ENCODE measurements around the gene YAF2.
"Not testable (repeated sequence)": the region's sequence is repeated elsewhere in the genome, so short reads cannot be mapped to it uniquely, and the experiment has no call there.

Gene YAF2

GRCh38 chr12:42192686-42193085 is 45.4 kb downstream of the YAF2 start:
- DNase-seq = no peak

- no peak for DNase-seq
Observed at GRCh38 chr12:42192258-42192657, 45.8 kb downstream of the YAF2 start.

GRCh38 chr12:42190376-42190775 is 47.7 kb downstream of the YAF2 start:
- DNase-seq = no peak

DNA sequence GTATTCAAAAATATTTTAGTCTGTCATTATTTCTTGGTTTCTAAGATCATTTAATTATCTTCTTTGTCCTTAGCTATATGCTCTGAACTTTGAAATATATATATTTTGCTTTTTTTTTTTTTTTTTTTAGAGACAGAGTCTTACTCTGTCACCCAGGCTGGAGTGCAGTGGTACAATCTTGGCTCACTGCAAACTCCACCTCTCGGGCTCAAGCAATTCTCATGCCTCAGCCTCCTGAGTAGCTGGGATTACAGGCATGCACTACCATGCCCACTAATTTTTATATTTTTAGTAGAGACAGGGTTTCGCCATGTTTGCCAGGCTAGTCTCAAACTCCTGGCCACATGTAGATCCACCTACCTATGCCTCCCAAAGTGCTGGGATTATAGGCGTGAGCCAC is 49.8 kb downstream of the YAF2 start:
- not testable (repeated sequence) for DNase-seq

DNA sequence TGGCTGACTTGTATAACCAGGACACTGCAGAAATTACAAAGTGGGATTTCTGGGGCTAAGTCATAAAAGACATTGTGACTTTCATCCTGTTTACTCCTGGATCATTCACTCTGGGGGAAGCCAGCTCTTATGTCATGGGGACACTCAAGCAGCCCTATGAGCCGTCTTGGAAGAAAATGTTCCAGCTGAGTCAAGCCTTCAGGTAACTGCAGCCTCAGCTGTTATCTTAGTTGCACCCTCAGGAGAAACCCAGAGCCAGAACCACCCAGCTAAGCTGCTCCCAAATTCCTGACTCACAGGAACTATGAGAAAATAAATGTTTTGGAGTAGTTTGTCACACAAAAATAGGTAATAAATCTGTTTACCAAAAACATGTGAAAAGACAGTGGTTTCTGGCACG is 50.2 kb downstream of the YAF2 start:
- DNase-seq = no peak

GRCh38 chr12:42186793-42187192 is 51.3 kb downstream of the YAF2 start:
- DNase-seq = no peak

DNA sequence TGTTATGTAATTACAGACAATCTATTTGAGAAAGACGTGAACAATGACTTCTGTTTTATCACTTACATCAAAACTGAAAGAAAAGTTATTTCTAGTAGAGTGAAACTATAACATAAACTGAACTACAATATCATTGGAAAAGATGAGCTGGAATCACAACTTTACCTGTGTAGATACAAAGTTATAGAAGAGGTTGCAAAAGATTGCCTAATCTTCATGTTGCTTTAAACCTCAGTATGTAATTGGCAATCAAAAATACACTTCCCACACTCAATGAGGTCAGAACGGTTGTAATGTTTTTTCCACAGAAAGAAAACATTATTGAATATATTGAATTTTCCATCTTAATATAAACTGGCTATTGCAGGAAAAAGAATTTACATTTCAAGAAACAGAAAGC is 55.7 kb downstream of the YAF2 start:
- no peak for DNase-seq

DNA sequence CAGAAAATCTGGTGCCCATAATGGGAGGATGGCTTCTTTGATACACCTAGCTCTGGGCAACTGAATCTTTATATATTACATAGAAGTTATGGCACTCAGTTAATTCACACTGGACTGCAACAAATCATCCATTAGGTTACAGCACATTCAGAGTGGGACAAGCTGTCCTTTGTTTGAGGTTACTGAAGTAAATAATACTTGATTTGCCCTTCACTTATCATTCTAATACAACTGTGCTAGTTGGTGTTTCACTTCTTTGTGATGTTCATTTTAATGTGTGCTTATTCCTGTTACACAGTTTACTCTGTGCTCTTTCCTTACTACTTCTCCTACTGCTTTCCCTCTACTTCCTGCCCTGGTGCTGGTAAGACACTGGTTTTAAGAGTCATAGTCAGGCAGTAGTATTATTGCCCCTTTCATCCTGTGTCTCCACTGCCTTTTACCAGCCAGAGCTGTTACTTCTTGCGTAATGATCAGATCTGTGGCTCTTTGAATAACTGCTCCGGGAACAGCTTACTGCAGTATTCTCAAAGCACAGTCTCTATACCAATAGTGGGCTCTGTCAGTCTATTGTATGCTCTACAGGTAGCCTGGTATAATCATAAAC is 57.0 kb downstream of the YAF2 start:
- DNase-seq = peak in 1 of 3 experiments; percentile 44

- DNase-seq = no peak
Observed at GRCh38 chr12:42178101-42178500, 59.9 kb downstream of the YAF2 start.

DNA sequence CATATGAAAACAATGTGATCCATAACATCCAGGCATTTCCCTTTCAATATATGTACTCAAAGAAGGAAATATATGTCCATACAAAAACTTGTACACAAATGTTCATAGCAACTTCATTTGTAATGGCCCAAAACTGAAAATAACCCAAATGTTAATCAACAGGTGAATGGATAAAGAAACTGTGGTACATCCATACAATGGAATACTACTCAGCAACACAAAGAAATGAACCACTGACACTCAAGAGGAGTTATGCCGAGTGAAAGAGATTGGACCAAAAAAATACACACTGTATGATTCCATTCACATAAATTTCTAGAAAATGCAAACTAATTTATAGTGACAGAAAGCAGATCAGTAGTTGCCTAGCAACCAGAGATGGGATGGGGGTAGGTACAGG is 63.1 kb downstream of the YAF2 start:
- no peak for DNase-seq

DNA sequence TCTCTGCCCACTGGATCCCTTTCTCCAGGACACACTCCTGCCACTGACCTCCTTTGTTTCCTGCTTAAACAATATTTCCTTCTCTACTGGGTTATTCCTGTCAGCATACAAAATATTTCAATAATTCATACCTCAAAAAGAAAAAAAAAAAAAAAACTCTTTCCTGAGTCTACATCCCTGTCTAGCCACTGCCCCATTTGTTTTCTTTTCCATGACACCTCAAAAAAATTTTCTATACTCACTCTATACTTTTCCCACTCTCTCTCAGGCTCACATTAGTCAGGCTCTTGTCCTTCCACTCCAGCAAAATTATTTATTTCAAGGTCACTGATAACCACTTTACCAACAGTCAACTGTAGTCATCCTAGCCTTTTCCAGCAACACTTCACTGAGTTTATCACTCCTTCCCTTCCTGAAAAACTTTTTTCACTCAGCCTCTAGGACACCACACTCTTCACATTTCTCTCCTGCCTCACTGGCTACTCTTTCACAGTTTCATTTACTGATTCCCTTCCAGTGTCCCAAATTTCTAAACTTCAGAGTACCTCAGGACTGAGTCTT is 64.0 kb downstream of the YAF2 start:
- no peak for DNase-seq

GRCh38 chr12:42172441-42173210 is 65.4 kb downstream of the YAF2 start:
- no peak for DNase-seq

DNA sequence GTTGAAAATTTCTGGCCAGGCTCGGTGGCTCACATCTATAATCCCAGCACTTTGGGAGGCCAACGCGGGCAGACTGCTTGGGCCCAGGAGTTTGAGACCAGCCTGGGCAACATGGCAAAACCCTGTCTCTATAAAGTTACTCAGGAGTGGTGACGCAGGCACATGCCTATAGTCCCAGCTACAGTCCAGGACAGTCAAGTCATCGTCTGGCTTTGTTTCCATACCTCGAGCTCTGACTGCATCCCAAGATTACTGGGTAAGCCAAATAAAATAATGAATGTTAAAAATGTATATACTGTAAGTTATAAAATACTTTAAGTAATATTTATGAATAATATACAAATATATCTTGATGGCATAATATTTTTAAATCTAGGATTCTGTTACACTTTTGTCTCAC is 70.3 kb downstream of the YAF2 start:
- no peak for DNase-seq

GRCh38 chr12:42166501-42166900 is 71.5 kb downstream of the YAF2 start:
- DNase-seq = no peak

GRCh38 chr12:42163913-42164312 is 74.1 kb downstream of the YAF2 start:
- no peak for DNase-seq

- DNase-seq = no peak
Observed at GRCh38 chr12:42162965-42163364, 75.1 kb downstream of the YAF2 start.

GRCh38 chr12:42162193-42162592 is 75.9 kb downstream of the YAF2 start:
- no peak for DNase-seq

DNA sequence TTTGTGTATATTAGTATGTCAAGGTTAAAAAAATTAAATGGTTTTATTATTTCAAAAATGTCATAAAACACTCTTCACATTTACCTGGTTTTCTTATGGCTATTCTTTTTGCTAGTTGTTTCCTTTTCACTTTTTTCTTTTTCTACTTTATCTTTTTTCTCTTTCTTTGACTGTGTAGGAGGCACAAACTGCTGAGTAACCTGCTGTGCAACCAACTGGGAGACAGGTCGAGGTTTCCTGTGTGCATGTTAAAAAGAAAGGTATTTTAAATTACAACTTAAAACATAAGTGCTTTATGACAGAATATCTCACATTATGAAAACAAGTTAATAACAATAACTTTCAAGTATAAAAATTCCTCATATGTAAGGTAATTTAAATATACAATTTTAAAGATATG is 76.5 kb downstream of the YAF2 start:
- no peak for DNase-seq

GRCh38 chr12:42156232-42156631 is 81.8 kb downstream of the YAF2 start:
- no peak for DNase-seq

DNA sequence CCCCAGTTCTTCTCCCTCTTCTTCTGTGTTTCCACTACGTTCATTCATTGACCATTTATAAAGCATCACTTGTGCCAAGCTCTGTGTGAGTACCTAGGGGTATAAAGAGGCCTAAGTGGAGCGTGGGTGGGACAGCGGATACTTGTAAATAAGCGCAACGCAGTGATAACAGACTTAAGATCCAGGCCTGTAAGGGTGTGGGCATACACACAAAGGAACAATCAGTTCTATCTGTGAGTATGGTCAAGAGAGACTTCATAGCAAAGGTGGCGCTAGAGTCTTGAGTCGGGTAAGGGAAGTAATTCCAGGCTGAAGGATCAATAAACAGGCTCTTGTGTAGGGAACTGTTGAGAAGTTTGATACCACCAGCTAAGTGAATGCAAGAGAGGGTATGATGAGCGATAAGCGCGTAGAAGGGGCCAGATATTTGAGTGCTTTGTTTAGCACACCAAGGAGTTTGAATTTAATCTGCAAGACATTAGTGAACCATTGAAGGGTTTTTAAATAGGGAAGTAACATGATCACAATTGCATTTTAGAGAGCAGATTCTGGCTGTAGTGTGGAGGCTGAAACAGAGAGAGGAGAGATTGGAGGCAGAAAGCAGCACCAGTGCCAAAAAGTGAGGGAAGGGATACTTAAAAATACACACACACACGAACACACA is 92.4 kb downstream of the YAF2 start:
- peak in 2 of 3 experiments; percentile 36 to 59 for DNase-seq

DNA sequence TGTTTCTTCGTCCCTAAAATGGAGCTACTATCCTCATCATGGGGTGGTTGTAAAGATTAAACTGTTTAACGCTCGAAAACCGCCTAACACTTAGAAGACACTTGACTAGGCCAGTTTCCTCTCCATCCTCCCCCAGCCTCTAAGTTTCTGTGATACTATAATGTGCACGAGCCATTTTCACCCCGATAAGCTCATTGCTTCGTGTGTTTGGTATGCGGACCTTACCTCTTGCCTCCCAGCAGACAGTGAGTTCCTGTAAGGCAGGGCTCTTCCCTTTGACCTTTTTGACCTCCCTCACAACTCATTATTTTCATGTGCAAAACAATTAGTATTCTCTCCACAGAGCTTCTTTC is 92.9 kb downstream of the YAF2 start:
- DNase-seq = no peak

GRCh38 chr12:42144408-42145196 is 93.4 kb downstream of the YAF2 start, which contains the start of gene GXYLT1:
TSS of gene GXYLT1 (minus strand) at chr12:42144874. CDS start at chr12:42144646, 228 bp downstream.
- peak; percentile 97 to 99 (median 99) for DNase-seq

DNA sequence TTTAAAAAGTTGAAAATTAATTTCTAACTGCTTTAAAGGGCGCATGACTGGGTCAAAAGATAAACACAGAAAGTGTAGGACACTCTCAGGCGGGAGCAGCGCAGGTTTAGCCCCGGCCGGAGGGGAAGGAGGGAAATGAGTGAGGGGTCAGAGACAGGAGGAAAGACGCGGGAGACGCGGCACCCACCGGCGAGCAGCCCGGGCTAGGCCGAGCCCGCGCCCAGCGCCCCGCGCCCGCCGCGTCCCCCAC is 94.0 kb downstream of the YAF2 start:
- peak in 1 of 3 experiments; percentile 82 for DNase-seq
